Sigmoid colon (tissue), 4 donors: ENCODE measurements around the gene KYNU.

Experiments
- CTCF ChIP-seq, 4 experiments: fragments of 450-650 bp in 3 of 4; fragments of 200-600 bp in 1 of 4; IDR thresholded peaks; one replicate each; pipeline ENCODE4 v1.5.1; 2016 to 2019; ENCODE audit warnings: antibody characterized with exemption in 4 of 4, mild to moderate bottlenecking in 3 of 4, moderate library complexity in 2 of 4
- POLR2AphosphoS5 ChIP-seq, 4 donors: sonication (generic); formaldehyde crosslinking; IDR thresholded peaks; one replicate each; pipeline ENCODE4 v1.6.1; 2017; ENCODE audit warnings: antibody characterized with exemption in 4 of 4

- no peak for TF ChIP-seq CTCF (IDR thresholded peaks at IDR 0.05)
- peak in 1 of 4 donors; percentile 18 for TF ChIP-seq POLR2AphosphoS5 (IDR thresholded peaks at IDR 0.05)
Measured at GRCh38 chr2:142865924-142866323, 11.5 kb upstream of the KYNU start.
